ENCODE data around the gene HSPB7.

DNA sequence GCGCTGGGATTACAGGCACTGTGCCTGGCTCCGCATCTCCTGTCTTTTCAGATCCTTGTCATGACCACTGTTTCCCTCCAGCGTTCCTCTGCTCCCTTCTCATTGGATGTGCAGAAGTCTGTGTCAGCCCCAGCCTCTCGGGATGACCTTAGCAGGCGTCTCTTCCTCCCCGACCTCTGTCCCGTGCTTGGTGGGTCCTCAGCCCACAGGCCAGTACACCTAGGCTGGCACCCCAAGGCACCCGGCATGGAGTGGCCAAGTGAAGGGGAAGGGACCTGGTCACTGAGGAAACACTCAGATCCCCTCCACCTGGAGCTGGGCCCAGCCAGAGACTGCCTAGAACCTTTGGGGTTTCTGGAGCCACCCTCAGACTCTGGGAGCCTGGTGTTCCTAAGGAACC is 23.4 kb upstream of the HSPB7 start:
- TF ChIP-seq ATF1 (CRISPR knock-in tag; IDR thresholded peaks at IDR 0.05) (no peak), ESRRA (CRISPR knock-in tag; IDR thresholded peaks at IDR 0.05; ENCODE audit: borderline replicate concordance) (no peak), ZNF121 (CRISPR knock-in tag; IDR thresholded peaks at IDR 0.05) (no peak), SMAD4 (CRISPR knock-in tag; IDR thresholded peaks at IDR 0.05) (no peak)
- TF ChIP-seq, protein P1, sequence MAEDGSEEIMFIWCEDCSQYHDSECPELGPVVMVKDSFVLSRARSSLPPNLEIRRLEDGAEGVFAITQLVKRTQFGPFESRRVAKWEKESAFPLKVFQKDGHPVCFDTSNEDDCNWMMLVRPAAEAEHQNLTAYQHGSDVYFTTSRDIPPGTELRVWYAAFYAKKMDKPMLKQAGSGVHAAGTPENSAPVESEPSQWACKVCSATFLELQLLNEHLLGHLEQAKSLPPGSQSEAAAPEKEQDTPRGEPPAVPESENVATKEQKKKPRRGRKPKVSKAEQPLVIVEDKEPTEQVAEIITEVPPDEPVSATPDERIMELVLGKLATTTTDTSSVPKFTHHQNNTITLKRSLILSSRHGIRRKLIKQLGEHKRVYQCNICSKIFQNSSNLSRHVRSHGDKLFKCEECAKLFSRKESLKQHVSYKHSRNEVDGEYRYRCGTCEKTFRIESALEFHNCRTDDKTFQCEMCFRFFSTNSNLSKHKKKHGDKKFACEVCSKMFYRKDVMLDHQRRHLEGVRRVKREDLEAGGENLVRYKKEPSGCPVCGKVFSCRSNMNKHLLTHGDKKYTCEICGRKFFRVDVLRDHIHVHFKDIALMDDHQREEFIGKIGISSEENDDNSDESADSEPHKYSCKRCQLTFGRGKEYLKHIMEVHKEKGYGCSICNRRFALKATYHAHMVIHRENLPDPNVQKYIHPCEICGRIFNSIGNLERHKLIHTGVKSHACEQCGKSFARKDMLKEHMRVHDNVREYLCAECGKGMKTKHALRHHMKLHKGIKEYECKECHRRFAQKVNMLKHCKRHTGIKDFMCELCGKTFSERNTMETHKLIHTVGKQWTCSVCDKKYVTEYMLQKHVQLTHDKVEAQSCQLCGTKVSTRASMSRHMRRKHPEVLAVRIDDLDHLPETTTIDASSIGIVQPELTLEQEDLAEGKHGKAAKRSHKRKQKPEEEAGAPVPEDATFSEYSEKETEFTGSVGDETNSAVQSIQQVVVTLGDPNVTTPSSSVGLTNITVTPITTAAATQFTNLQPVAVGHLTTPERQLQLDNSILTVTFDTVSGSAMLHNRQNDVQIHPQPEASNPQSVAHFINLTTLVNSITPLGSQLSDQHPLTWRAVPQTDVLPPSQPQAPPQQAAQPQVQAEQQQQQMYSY (CRISPR knock-in tag; IDR thresholded peaks at IDR 0.05): no peak

All from WTC11 (cell line).